Measurements from ENCODE around the gene KLK12. TPM values are rescaled to one million over a fixed set of nuclear protein-coding genes. Genes with fewer than 3 reads are reported as not detected.
A peak's percentile ranks its signal among the peaks of the same experiment; 100 is the strongest.

KLK12 gene
- total and polyA plus RNA-seq, 2 donors (not counting 1 experiment from before 2014, with no cell fraction given): not detected

GRCh38 chr19:51065221-51065960 is 30.6 kb upstream of the KLK12 start:
- H3K4me3 Mint-ChIP-seq: no peak overlapping the region
- peaks cover 3% of the 10 kb centered on the region for H3K4me1 Mint-ChIP-seq
- H4K20me1 ChIP-seq (ENCODE audit: control insufficient read depth, insufficient read depth, low read length, poor library complexity, severe bottlenecking): no peaks in the 10 kb centered on the region
- H3K36me3 ChIP-seq (replicated peaks in 1 of 2; ENCODE audit: control extremely low read depth in 1 of 2, control insufficient read depth in 1 of 2, extremely low read depth in 1 of 2, insufficient read depth in 2 of 2, low read length in 1 of 2): no peaks in the 10 kb centered on the region
- no peak overlapping the region for H2AFZ ChIP-seq (ENCODE audit: insufficient read depth, low read depth, low read length, poor library complexity, severe bottlenecking)
- H3K4me1 ChIP-seq (ENCODE audit: control insufficient read depth in 2 of 2, insufficient read depth in 2 of 2, low read length in 2 of 2): peaks cover 2 to 4% of the 10 kb centered on the region in 2 donors
- no peak for TF ChIP-seq CTCF (IDR thresholded peaks at IDR 0.05)
- TF ChIP-seq EZH2 (IDR thresholded peaks at IDR 0.05; ENCODE audit: borderline replicate concordance, insufficient read depth, low read depth, low read length, poor library complexity, severe bottlenecking): no peak
- DNase-seq (no peak), ATAC-seq (ENCODE audit: low read depth) (no peak)
- H3K4me2 ChIP-seq (replicated peaks; ENCODE audit: low read depth, low read length, poor library complexity, severe bottlenecking): peak overlapping the region; percentile 11
- intact Hi-C loops (cut with micrococcal nuclease): loop anchor here (10.0 kb wide), 1 partner anchor 89 kb away; no protein-coding TSS in a partner anchor
- 19% methylated on average over 22 of the region's 25 CpGs for WGBS (ENCODE audit: insufficient coverage)
- no peaks in the 10 kb centered on the region for H3K79me2 ChIP-seq (ENCODE audit: control insufficient read depth, insufficient read depth, low read length)
- H3K9ac ChIP-seq (ENCODE audit: low read length): no peak overlapping the region
- peaks cover 3% of the 10 kb centered on the region for H3K9me3 Mint-ChIP-seq (ENCODE audit: insufficient read depth)
- peaks cover 55% of the 10 kb centered on the region for H3K27me3 Mint-ChIP-seq
- ChIA-PET CTCF (no interaction called here), POLR2A (no interaction called here)
- H3K4me3 ChIP-seq (ENCODE audit: control extremely low read depth in 1 of 5, extremely low read depth in 1 of 5, insufficient read depth in 1 of 5, low read depth in 2 of 5, low read length in 4 of 5): no peak overlapping the region
- peaks cover 0 to 8% (median 0%) of the 10 kb centered on the region in 3 donors for H3K9me3 ChIP-seq (ENCODE audit: control extremely low read depth in 1 of 3, control insufficient read depth in 2 of 3, insufficient read depth in 1 of 3, low read length in 2 of 3)
- no peak overlapping the region for H3K27ac ChIP-seq (ENCODE audit: low read length in 2 of 2)
- no peak overlapping the region for H3K27ac Mint-ChIP-seq
- peaks cover 0 to 45% (median 16%) of the 10 kb centered on the region in 4 experiments for H3K27me3 ChIP-seq (replicated peaks in 1 of 4; ENCODE audit: control extremely low read depth in 1 of 4, control insufficient read depth in 3 of 4, insufficient read depth in 4 of 4, low read length in 3 of 4)

GRCh38 chr19:51064534-51065220 is 29.9 kb upstream of the KLK12 start, which contains the start of gene KLK13:
KLK13 (minus strand) TSS chr19:51065092; CDS start chr19:51065067, 25 bp downstream.
- no peak within 1 kb of the TSS for H3K4me3 Mint-ChIP-seq
- H3K4me2 ChIP-seq (replicated peaks; ENCODE audit: low read depth, low read length, poor library complexity, severe bottlenecking): peak within 1 kb of the TSS; percentile 11
- peaks cover 0 to 46% (median 16%) of the 10 kb centered on the region in 4 experiments for H3K27me3 ChIP-seq (replicated peaks in 1 of 4; ENCODE audit: control extremely low read depth in 1 of 4, control insufficient read depth in 3 of 4, insufficient read depth in 4 of 4, low read length in 3 of 4)
- DNase-seq (no peak), ATAC-seq (ENCODE audit: low read depth) (no peak)
- H3K9me3 Mint-ChIP-seq (ENCODE audit: insufficient read depth): peaks cover 3% of the 10 kb centered on the region
- H3K4me1 ChIP-seq (ENCODE audit: control insufficient read depth in 2 of 2, insufficient read depth in 2 of 2, low read length in 2 of 2): peaks cover 2 to 4% of the 10 kb centered on the region in 2 donors
- H3K27me3 Mint-ChIP-seq: peaks cover 55% of the 10 kb centered on the region
- no peaks in the 10 kb centered on the region for H4K20me1 ChIP-seq (ENCODE audit: control insufficient read depth, insufficient read depth, low read length, poor library complexity, severe bottlenecking)
- 10% methylated on average over 16 of the region's 38 CpGs for WGBS (ENCODE audit: insufficient coverage)
- POLR2A ChIA-PET: no interaction called here
- H3K9me3 ChIP-seq (ENCODE audit: control extremely low read depth in 1 of 3, control insufficient read depth in 2 of 3, insufficient read depth in 1 of 3, low read length in 2 of 3): peaks cover 0 to 8% (median 0%) of the 10 kb centered on the region in 3 donors
- CTCF ChIA-PET: no interaction called here
- H3K4me1 Mint-ChIP-seq: peaks cover 3% of the 10 kb centered on the region
- TF ChIP-seq EZH2 (IDR thresholded peaks at IDR 0.05; ENCODE audit: borderline replicate concordance, insufficient read depth, low read depth, low read length, poor library complexity, severe bottlenecking) (no peak), CTCF (IDR thresholded peaks at IDR 0.05) (no peak)
- intact Hi-C loops (cut with micrococcal nuclease): loop anchor here (10.0 kb wide), 1 partner anchor 90 kb away; no protein-coding TSS in a partner anchor
- H3K27ac ChIP-seq (ENCODE audit: low read length in 2 of 2): no peak within 1 kb of the TSS
- H3K4me3 ChIP-seq (ENCODE audit: control extremely low read depth in 1 of 5, extremely low read depth in 1 of 5, insufficient read depth in 1 of 5, low read depth in 2 of 5, low read length in 4 of 5): no peak within 1 kb of the TSS
- H3K36me3 ChIP-seq (replicated peaks in 1 of 2; ENCODE audit: control extremely low read depth in 1 of 2, control insufficient read depth in 1 of 2, extremely low read depth in 1 of 2, insufficient read depth in 2 of 2, low read length in 1 of 2): no peaks in the 10 kb centered on the region
- no peak within 1 kb of the TSS for H3K27ac Mint-ChIP-seq
- no peak within 1 kb of the TSS for H3K9ac ChIP-seq (ENCODE audit: low read length)
- H3K79me2 ChIP-seq (ENCODE audit: control insufficient read depth, insufficient read depth, low read length): no peaks in the 10 kb centered on the region
- no peak within 1 kb of the TSS for H2AFZ ChIP-seq (ENCODE audit: insufficient read depth, low read depth, low read length, poor library complexity, severe bottlenecking)
